ENCODE data around the gene CHPF.

GRCh38 chr2:219554350-219554749 is 10.7 kb upstream of the CHPF start:
- TF ChIP-seq, protein P1, sequence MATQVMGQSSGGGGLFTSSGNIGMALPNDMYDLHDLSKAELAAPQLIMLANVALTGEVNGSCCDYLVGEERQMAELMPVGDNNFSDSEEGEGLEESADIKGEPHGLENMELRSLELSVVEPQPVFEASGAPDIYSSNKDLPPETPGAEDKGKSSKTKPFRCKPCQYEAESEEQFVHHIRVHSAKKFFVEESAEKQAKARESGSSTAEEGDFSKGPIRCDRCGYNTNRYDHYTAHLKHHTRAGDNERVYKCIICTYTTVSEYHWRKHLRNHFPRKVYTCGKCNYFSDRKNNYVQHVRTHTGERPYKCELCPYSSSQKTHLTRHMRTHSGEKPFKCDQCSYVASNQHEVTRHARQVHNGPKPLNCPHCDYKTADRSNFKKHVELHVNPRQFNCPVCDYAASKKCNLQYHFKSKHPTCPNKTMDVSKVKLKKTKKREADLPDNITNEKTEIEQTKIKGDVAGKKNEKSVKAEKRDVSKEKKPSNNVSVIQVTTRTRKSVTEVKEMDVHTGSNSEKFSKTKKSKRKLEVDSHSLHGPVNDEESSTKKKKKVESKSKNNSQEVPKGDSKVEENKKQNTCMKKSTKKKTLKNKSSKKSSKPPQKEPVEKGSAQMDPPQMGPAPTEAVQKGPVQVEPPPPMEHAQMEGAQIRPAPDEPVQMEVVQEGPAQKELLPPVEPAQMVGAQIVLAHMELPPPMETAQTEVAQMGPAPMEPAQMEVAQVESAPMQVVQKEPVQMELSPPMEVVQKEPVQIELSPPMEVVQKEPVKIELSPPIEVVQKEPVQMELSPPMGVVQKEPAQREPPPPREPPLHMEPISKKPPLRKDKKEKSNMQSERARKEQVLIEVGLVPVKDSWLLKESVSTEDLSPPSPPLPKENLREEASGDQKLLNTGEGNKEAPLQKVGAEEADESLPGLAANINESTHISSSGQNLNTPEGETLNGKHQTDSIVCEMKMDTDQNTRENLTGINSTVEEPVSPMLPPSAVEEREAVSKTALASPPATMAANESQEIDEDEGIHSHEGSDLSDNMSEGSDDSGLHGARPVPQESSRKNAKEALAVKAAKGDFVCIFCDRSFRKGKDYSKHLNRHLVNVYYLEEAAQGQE (tag by site-specific recombination; IDR thresholded peaks at IDR 0.05) = no peak
- no peak for TF ChIP-seq PBX3 (CRISPR knock-in tag; IDR thresholded peaks at IDR 0.05)
- no peak for TF ChIP-seq ZBTB26 (tag by site-specific recombination; optimal IDR thresholded peaks at IDR 0.05)
- TF ChIP-seq, protein P2, sequence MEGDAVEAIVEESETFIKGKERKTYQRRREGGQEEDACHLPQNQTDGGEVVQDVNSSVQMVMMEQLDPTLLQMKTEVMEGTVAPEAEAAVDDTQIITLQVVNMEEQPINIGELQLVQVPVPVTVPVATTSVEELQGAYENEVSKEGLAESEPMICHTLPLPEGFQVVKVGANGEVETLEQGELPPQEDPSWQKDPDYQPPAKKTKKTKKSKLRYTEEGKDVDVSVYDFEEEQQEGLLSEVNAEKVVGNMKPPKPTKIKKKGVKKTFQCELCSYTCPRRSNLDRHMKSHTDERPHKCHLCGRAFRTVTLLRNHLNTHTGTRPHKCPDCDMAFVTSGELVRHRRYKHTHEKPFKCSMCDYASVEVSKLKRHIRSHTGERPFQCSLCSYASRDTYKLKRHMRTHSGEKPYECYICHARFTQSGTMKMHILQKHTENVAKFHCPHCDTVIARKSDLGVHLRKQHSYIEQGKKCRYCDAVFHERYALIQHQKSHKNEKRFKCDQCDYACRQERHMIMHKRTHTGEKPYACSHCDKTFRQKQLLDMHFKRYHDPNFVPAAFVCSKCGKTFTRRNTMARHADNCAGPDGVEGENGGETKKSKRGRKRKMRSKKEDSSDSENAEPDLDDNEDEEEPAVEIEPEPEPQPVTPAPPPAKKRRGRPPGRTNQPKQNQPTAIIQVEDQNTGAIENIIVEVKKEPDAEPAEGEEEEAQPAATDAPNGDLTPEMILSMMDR (tag by site-specific recombination; IDR thresholded peaks at IDR 0.05) = no peak
- TF ChIP-seq BCL11A (tag by site-specific recombination; IDR thresholded peaks at IDR 0.05; ENCODE audit: low read depth) = no peak
- TF ChIP-seq ZBTB7A (tag by site-specific recombination; IDR thresholded peaks at IDR 0.05; ENCODE audit: low read depth) = no peak
- TF ChIP-seq, protein P3, sequence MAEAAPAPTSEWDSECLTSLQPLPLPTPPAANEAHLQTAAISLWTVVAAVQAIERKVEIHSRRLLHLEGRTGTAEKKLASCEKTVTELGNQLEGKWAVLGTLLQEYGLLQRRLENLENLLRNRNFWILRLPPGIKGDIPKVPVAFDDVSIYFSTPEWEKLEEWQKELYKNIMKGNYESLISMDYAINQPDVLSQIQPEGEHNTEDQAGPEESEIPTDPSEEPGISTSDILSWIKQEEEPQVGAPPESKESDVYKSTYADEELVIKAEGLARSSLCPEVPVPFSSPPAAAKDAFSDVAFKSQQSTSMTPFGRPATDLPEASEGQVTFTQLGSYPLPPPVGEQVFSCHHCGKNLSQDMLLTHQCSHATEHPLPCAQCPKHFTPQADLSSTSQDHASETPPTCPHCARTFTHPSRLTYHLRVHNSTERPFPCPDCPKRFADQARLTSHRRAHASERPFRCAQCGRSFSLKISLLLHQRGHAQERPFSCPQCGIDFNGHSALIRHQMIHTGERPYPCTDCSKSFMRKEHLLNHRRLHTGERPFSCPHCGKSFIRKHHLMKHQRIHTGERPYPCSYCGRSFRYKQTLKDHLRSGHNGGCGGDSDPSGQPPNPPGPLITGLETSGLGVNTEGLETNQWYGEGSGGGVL (tag by site-specific recombination; IDR thresholded peaks at IDR 0.05) = no peak
- TF ChIP-seq ZNF114 (tag by site-specific recombination; IDR thresholded peaks at IDR 0.05) = no peak
- TF ChIP-seq ZNF792 (tag by site-specific recombination; IDR thresholded peaks at IDR 0.05) = no peak
- TF ChIP-seq HOXD13 (CRISPR knock-in tag; IDR thresholded peaks at IDR 0.05; ENCODE audit: borderline replicate concordance) = no peak
- TF ChIP-seq REPIN1 (tag by site-specific recombination; IDR thresholded peaks at IDR 0.05; ENCODE audit: low read depth) = no peak
- no peak for TF ChIP-seq KLF8 (tag by site-specific recombination; IDR thresholded peaks at IDR 0.05)
- TF ChIP-seq, protein P4, sequence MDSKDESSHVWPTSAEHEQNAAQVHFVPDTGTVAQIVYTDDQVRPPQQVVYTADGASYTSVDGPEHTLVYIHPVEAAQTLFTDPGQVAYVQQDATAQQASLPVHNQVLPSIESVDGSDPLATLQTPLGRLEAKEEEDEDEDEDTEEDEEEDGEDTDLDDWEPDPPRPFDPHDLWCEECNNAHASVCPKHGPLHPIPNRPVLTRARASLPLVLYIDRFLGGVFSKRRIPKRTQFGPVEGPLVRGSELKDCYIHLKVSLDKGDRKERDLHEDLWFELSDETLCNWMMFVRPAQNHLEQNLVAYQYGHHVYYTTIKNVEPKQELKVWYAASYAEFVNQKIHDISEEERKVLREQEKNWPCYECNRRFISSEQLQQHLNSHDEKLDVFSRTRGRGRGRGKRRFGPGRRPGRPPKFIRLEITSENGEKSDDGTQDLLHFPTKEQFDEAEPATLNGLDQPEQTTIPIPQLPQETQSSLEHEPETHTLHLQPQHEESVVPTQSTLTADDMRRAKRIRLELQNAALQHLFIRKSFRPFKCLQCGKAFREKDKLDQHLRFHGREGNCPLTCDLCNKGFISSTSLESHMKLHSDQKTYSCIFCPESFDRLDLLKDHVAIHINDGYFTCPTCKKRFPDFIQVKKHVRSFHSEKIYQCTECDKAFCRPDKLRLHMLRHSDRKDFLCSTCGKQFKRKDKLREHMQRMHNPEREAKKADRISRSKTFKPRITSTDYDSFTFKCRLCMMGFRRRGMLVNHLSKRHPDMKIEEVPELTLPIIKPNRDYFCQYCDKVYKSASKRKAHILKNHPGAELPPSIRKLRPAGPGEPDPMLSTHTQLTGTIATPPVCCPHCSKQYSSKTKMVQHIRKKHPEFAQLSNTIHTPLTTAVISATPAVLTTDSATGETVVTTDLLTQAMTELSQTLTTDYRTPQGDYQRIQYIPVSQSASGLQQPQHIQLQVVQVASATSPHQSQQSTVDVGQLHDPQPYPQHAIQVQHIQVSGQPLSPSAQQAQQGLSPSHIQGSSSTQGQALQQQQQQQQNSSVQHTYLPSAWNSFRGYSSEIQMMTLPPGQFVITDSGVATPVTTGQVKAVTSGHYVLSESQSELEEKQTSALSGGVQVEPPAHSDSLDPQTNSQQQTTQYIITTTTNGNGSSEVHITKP (tag by site-specific recombination; IDR thresholded peaks at IDR 0.05) = no peak

Data from HEK293 (cell line).